Activated CD4-positive, alpha-beta T cell treated with anti-CD3 and anti-CD28 coated beads, Interleukin-2, Interleukin-6, amounts not matched to agents 100 ng/mL and 50 ng/mL, durations not matched to agents 16 hours and 8 hours (primary cell): ENCODE data around the gene MAP2.

Experiments used
- DNase-seq: peaks from one replicate; pipeline ENCODE4 v3.0.0-alpha.2; 2020

The MAP2 gene

DNA sequence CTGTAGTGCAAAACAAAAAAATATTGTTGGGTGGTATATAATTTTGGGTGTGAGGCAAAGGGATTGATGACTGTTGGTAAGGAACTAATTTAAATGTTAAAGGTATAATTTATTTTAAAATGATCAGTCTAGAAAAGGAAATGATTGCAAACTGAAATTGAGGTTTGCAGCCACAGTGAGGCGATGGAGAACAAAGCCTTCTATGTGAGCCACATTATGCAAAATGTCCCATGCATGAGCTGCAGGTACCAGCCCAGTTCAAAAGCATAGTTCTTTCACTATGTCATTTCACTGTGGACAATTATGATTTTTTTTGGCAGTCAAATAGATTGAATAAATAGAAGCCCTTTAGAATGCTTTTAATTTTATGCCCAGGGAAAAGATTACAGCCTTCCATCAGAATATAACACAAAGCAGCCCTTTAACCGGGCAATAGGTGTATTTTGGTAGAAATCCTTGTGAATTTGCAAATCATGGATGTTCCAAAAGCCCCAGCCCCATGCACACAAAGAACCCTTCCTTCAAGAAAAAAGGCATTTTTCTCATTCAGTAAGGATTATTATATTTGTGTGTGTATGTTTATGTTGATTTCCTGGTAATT lies 1.7 kb downstream of the MAP2 start:
- no peak for DNase-seq

DNA sequence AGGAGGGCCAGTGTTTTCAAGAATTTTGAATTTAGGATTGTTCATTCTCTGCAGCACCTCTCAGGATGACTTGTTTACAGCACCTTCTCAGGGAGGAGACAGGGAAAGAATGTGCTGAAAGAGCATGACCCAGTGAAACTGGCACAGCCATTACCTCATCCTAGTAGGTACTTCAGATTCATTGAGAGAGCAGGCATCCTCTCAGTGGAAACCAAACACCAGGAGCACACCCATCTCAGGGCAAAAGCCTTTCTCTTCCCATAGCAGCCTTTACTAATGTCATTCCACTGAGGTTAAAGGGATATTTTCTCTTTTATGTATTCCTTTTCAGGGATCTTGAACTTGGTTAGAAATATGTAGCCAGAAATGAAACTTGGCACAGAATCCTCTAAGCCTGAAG lies 2.6 kb downstream of the MAP2 start:
- no peak for DNase-seq

DNA sequence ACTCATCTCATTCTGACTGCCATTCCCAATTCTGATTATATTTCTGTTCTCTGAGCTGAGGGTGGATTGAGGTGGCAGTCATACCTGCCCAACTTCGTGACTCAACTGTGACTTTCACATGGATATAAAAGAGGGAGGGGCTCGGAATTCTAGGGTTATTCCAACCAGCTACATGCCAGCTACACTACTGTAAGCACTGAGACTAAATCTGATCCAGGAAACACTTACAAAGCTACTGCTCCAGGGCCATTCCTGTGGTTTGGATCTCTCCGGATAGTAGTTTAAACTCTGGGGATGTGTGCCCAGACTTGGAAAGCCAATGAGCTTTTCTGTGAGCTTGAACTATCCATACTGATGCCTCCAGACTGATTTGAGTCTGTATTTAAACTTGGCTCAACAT lies 7.9 kb downstream of the MAP2 start:
- DNase-seq = no peak

DNA sequence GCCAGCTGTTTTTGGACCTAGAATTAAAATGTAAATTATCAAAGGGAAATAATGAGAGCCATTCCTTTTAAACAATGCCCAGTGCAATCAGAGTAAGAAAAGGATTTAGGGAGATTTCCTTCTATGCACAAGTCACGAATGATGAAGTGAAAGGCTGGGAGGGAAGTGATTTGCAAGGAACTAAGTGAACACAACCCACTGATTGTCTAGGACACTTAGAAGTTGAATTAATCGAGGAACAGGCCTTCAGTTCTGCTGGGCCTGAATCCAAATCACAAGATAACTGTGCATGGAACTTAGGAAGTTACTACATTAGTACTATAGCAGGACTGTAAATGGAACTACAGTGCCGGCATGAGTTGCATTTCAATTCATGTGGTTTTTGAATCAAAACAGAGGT lies 17.7 kb downstream of the MAP2 start:
- no peak for DNase-seq

DNA sequence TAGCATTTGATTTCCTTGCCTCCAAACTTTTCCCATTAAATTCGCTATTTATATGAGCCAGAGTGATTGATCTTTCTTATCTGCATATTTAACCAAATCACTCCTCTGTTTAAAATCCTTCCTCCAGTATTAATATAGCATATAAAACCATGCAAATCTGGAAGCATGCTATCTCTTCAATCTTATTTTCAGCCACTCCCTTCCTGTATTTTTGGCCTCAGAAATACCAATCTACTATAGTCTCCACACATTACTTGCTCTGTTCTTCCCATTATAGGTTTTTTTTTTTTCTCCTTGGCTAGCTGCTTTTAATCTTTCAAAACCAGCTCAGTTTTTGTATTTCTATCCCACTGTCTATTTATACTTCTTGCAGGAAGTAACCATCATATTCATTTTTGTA lies 19.1 kb downstream of the MAP2 start:
- no peak for DNase-seq

DNA sequence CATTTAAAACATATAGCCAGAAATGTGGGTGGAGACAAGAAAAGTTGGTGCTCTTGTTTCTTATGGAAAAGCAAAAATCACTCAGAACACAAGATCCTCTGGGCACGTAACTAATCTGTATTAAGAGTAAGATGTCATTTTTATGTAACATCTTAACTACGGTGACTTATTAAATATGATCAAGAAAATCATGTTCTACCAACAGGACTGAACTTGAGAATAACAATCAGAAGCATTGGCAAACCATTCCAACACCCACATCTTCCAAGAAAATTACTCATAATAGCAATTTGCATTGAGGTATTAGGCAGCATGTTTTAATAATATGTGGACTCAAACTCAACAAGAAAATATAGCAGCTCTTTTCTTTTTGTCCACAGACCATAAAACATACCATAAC lies 21.6 kb downstream of the MAP2 start:
- DNase-seq = no peak

DNA sequence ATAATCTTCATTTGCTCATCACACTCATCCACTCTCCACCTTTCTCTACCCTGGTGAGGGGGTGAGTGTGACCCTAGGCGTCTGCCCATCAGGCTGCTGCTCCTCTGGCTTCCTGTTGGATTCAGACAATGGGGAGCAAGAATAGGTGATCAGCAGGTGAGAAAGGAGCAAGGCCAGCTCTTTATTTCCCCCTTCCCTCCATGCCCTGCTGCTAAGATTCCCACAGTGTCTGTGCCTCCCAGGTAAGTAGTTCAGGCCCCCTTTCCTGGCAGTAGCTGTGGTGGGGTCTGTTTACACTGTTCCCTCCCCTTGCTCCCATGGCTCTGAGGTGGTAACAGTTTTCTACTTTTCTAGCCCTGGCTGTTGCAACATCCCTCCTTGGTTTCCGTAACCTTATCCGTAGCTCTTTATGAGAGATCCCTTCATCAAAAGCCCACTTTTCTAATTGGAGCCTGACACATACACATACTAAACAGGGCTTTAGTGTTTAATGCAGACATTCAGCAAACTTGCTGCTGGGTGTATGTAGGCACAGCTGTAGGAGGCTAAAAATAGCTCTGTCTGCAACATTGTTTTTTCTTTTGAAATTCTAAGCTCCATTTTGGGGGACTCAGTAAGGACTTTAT lies 27.5 kb downstream of the MAP2 start:
- DNase-seq = no peak

DNA sequence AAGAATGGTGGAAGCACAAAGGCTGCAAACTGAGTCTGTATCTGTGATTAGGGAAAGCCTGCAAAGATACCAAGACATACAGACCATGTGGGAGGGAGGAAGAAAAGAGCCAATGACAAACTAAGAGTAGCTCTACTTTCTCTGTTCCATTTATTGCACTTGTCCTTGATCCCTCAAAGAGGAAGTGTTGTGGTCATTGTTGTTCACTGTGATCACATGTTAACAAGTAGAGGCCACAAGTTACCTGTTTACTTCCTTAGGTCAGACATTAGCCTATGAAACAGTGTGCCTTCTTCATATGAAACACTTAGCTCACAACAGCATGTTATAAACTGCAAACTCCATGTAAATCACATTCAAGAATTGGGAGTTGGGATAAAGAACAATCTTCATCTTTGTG lies 32.6 kb downstream of the MAP2 start:
- no peak for DNase-seq

DNA sequence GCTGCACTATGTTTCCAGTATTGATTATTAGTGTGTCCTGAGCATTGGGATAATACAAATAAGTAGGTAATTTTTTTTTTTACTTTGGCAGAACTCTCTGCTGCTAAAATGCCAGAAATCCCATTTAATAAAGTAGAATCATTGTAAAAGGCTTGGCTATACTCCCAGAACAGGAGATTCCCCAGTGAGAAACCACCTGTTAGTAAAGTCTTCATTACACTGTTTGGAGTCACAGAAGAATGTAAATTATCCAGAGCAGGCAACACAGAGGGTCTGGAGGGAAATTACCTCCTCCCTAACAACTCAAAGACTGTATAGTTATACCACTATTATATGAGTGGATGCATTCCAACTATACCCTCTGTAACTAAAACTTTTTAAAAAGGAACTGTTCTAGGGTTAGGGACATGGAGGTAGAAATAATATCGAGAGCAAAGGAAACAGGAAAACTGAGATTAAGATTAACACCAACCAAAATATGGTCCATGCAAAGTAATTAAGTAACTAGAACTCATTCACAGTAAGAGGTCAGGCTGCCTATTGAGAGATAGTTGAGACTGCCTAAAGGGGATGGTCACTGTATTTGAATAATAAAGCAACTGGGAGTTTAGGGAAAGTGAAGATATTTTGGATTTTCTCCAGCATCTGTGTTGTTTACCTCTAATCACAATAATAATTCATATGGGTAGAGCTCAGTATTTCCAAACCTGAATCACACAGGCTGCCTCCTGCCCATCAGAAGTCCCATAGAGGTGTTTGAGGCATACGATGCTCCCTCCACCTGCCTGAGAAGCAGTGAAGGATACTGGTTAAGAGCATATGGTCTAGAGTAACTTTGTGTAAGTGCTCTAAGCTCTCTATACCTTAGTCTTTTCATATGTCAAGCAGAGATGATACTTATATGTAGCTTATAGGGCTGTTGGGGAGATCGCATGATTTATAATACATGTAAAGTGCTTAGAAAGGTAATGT lies 34.4 kb downstream of the MAP2 start:
- DNase-seq = no peak

DNA sequence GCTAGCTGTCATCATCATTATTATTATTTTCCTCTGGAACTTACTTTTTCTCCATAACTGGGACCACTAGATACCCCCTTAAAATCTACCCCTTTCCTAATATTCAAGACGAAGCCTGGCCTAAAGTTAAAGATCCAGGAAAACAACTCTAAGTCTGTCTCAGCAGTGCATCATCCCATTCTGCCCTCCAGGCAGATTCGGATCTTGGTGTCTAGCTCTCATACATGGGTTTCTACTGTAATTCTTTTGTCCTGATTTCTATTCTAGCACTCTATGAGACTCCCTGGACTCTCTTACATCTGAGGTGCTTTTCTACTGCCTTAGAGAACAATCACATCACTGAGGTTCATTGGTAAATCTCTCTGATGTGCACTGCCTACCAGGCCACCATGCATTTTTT lies 35.5 kb downstream of the MAP2 start:
- DNase-seq = no peak

DNA sequence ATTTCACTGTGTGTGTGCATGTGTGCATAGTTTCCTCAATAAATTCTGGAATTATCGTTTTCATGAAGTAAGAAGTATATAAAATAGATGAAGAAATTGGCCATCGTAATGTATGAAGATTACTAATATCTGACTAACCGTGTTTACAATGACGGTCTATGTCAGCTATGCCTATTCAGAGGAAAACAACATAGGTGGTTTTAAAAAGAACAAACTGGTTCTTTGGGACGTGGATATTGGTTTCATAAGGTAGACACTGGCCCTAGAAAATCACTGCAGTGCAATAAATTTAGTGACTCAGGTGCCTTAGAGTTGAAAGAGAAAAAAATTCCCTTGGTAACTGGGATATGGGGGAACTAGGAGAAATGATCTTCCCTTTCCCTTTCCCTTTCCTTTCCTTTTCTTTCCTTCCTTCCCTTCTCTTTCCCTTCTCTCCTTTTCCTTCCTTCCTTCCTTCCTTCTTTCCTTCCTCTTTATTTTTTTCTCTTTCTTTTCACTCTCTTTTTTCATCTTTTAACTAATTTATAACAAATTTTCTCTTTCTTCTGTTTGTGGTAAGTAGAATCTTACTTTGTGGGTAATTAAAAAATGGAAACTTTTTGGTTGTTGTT lies 36.4 kb downstream of the MAP2 start:
- no peak for DNase-seq

DNA sequence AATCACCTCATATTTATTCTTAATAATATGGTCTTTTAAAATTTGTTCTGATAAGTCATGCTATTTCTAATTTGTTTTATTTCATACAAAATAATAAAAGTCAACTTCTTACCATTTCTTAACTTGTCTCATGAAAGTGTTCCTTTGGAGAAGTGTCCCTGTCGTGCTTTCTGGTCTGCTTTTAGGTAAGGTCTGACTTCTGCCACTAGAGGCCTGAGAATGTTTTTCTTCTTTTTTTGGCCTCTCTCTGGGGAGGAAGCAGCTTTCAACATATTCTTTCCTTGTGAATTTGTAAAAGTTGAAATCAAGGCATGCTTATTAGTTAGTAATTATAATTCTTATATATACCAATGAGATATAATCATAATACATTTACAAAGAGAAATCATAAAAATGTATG lies 39.4 kb downstream of the MAP2 start:
- no peak for DNase-seq

DNA sequence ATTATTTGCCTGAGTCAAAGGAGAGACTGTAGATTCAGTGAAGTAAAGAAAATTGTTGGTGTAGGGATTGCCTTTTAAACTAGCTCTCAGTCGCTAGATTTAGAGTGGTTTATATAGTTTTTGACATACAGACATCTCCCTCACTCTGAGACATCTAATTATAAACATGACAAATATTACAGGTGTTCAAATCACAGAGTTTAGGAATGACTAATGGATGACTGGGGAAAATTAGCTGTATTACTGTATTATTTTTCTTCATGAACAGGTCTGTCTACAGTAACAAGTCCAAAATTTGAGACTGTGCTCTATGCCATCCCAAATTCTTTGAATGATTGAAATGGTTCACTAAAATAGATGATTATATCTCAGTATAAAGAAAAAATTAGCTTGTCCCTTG lies 40.0 kb downstream of the MAP2 start:
- DNase-seq = no peak

DNA sequence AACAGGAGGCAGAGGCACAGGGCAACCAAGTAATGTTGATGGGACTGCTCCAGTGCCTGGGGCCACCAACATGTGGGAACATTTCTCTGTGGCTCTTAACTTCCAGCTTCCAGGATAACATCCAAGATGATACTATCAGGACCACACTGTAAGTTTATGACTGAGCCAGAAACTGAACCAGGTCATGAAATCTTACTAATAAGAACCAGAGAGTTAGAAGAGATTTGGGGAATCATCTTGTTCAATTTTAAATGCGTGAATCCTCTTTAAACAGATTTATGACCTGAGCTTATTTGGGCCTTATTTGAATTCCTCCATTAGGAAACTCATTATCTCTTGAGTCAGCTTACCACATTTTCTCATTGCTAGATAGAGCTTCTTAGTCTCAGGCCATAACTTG lies 45.0 kb downstream of the MAP2 start:
- no peak for DNase-seq

DNA sequence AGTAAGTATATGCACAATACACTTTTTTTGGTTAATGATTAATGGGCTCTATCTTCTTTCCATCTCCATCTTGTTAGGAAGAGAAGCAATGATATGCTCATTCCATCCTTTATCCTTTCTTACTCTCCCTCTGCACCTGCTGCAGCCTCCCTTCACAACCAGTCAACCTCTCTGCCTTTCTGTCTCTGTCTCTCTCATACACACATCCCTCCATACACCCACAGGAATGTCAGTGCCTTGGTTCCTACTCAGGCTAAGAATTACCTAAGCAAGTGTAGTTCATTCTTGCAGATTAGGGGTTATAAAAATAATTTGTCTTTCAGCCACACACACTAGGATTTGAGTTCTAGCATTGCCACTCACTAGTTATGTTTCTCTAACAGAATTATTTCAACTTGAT lies 45.6 kb downstream of the MAP2 start:
- no peak for DNase-seq

DNA sequence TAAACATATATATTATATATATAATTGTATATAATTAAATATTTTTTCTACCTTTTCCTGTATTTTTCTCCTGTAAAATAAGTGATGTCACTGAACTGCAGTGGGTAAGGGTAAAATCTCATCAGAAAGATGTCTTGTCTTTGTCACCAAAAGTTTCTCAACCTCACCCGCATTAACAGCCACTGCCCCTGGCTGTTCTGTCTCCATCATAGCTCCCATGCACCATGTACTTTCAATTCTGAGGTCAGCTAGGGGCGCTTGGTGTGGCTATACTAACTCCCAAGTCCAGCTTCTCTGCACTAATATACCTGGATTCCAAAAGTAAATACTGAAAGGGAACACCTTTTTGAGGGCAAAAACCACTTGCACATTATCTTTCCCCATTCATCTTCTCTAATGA lies 46.6 kb downstream of the MAP2 start:
- DNase-seq = no peak

DNA sequence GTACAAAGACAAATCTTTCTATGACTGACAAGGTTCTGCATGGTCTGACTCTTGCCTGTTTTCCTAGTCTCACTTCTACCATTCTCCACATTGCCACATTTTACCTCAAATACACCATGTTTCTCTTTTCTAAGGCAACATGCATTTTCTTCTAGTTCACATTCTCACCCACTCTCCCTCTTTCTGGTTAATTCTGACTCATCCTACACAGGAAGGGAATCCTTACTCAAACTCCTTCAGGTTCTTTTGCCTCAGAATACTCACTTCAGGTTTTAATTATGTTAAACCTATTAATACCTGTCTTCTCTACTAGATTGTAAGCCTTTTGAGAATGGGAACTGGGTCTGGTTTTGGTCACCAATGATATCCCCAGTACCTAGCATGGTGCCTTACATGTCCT lies 47.2 kb downstream of the MAP2 start:
- no peak for DNase-seq

DNA sequence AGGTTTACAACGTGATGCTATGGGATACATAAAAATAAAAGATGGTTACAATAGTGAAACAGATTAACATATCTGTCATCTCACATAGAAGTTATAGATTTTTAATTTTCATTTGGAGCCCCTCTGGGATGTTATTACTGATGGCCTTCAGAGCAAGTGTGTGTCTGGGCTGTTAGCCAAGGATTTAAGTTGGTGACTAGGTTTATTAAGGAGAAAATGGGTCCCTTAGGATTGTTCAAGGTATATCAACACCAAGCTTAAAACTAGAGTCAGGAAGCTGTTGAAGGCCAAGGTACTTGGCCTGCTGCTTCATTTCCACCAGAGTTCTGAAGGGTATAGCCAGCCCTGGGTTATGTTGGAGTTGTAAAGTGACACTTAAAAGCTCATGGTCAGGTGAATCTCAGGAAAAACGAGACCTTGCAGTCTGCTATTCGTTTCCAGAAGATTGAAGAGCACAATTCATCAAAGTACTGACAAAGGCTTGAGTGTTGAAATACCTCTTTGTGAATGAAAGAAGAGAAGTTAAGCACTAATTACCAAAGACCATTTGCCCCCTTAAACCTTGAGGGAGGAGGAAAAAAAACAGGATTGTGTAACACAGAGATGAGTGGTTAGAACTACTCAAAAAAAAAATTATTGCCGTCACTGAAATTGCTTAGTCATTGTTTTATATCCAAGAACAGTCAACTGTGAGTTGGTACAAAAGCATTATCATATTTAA lies 48.4 kb downstream of the MAP2 start:
- DNase-seq = no peak

DNA sequence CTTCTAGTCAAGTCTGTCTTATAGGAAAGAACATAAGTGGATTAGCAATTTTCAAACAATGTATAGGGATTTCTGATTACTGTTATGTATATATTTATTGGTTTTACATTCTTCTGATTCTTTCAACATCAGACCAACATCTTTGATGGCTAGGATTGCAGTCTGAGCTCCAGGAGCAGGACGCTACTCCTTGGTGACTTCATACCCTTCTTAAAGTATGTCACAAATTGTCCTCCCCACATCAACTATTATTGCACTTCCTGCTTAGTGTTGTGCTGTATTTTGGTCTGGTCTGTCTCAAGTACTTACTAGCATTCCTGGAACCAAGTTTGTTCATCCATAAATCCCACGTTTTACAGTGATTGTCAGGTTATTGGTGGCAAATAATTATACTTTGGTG lies 49.0 kb downstream of the MAP2 start:
- DNase-seq = no peak

DNA sequence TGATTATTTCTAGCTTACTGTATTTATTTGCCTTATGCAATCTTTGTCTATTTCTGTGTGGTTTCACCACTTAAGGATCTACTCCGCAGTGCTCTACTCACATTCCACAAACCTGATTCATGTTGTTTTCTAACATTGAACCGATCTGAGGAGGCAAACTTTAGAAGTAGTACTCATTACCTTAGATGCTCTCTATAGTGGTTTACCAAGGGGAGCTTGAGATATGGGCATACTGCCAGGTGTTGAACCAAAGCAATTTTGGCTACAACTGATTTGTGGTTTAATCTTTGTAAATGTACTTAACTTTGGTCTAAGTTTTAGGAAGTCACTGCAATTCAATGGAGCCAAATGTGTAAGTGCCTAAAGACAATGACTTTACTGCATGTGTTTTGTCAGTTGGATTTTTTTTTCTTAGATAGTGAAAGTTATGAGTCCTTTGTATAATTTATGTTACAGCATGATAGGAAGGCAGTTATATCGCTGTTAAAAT lies 50.1 kb downstream of the MAP2 start:
- DNase-seq = no peak

DNA sequence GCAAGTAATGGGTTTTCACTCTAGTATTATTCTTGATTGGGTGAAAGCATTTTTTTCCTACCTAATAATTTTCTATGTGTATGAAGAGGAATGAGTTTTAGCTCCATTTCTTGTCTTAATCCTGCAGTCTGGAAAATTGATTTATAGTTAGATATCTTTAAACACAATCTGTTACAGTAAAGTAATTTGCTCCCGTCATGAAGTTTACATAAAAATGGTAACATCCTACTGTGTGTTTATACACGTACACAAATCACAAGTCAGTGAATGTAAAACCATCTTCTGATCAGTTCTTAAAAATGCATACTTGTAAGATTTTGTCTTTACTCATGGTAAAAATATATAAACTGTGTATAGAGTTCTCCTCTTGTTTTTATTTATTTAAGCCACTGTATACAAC lies 51.1 kb downstream of the MAP2 start:
- DNase-seq = no peak

DNA sequence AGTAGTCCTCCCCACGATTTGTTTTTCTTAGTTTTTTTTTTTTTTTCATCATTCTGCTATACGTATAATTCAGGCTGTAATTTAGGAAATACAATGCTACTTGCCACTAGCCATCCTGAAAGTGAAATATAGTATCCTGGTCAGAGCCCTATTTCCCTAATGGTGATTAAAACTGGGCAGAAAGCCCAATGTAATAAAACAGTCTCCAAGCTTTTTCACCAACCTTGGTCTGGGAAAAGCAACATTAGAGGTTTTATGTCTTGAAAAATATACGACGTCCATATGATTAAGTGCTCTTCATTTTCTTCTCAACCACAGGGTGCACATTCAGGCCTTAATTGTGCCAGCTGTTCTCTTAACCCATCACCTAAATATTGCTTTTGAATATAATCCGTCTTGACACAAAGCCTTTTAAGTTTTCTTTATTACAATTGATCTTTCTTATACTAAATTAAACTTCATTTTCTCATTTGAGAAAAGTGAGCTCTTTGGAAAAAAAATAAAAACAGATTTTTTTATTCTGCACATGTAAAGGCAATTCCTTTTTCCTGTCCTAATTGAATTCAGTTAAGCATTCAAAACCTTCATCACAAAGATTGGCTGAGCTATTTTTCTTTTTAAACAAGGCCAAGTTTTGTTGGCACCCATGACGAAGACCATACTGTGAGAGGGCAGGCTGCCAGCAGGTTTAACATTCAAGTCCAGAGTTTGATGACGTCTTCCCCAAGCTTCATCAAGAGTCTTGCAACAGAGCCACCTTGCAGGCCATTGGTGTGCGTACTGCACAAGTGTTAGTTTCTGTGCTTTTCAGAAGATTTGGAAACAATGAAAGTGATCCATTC lies 52.7 kb downstream of the MAP2 start:
- DNase-seq = no peak
